Keratinocyte (primary cell): ENCODE results near the gene CSMD2. TPM values are rescaled to one million over a fixed set of nuclear protein-coding genes. Genes with fewer than 3 reads are reported as not detected.

ENCODE experiments used
- DNase-seq: peaks from one replicate; pipeline ENCODE4 v3.0.0-alpha.2; 2011; ENCODE audit warnings: low read depth, missing footprints, low spot score
- FAIRE-seq: peaks from 2 replicates; lab custom pipeline; 2011; peaks lifted over from hg19 to GRCh38; lab: Jason Lieb, UNC
- H2AFZ ChIP-seq: 2 replicates; pipeline ENCODE4 v1.6.0; 2012; ENCODE audit warnings: low read length, control low read depth, inconsistent platforms; ENCODE audit not compliant: control insufficient read depth
- H3K27ac ChIP-seq: 2 replicates; pipeline ENCODE4 v1.5.1; 2011; ENCODE audit warnings: low read length; ENCODE audit not compliant: control insufficient read depth, insufficient read depth
- H3K27me3 ChIP-seq: 3 replicates; pipeline ENCODE4 v1.6.0; 2011; ENCODE audit warnings: low read length; ENCODE audit not compliant: control insufficient read depth, insufficient read depth; ENCODE audit errors: extremely low read depth
- H3K36me3 ChIP-seq, 2 experiments: 2 replicates in 1 of 2; 3 replicates in 1 of 2; pipeline ENCODE4 v1.5.1; 2011; ENCODE audit warnings: low read length in 2 of 2, mild to moderate bottlenecking in 1 of 2; ENCODE audit not compliant: control insufficient read depth in 2 of 2, insufficient read depth in 2 of 2; ENCODE audit errors: extremely low read depth in 1 of 2
- H3K4me1 ChIP-seq: 3 replicates; pipeline ENCODE4 v1.5.1; 2011; ENCODE audit warnings: low read length; ENCODE audit not compliant: control insufficient read depth, insufficient read depth; ENCODE audit errors: extremely low read depth
- H3K4me2 ChIP-seq: 3 replicates; pipeline ENCODE4 v1.6.0; 2011; ENCODE audit warnings: low read depth, low read length; ENCODE audit not compliant: control insufficient read depth, insufficient read depth; ENCODE audit errors: extremely low read depth
- H3K4me3 ChIP-seq, 3 experiments: fragments of 200-600 bp in 1 of 3; sonication (generic) in 1 of 3; 2 replicates in 2 of 3; 3 replicates in 1 of 3; pipeline ENCODE4 v1.5.1; 2011 to 2016; ENCODE audit warnings: low read length in 3 of 3, mild to moderate bottlenecking in 3 of 3, control low read depth in 2 of 3, inconsistent platforms in 1 of 3, low read depth in 1 of 3, mixed read lengths in 1 of 3, mixed run types in 1 of 3, moderate library complexity in 1 of 3; ENCODE audit not compliant: control insufficient read depth in 2 of 3, insufficient read depth in 2 of 3; ENCODE audit errors: extremely low read depth in 1 of 3
- H3K79me2 ChIP-seq: 2 replicates; pipeline ENCODE4 v1.6.0; 2012; ENCODE audit warnings: low read length; ENCODE audit not compliant: control insufficient read depth, insufficient read depth
- H3K9ac ChIP-seq: 3 replicates; pipeline ENCODE4 v1.6.0; 2011; ENCODE audit warnings: low read length; ENCODE audit not compliant: control insufficient read depth, insufficient read depth; ENCODE audit errors: extremely low read depth
- H3K9me1 ChIP-seq: 3 replicates; pipeline ENCODE4 v1.6.0; 2011; ENCODE audit warnings: low read length; ENCODE audit not compliant: control insufficient read depth, insufficient read depth; ENCODE audit errors: extremely low read depth
- H3K9me3 ChIP-seq: 2 replicates; pipeline ENCODE4 v1.5.1; 2012; ENCODE audit warnings: low read depth, low read length; ENCODE audit not compliant: control insufficient read depth
- H4K20me1 ChIP-seq: 3 replicates; pipeline ENCODE4 v1.6.0; 2011; ENCODE audit warnings: low read length; ENCODE audit not compliant: control insufficient read depth, insufficient read depth; ENCODE audit errors: extremely low read depth
- CTCF ChIP-seq, 3 experiments: IDR thresholded peaks in 1 of 3; conservative IDR thresholded peaks in 1 of 3; optimal IDR thresholded peaks in 1 of 3; 2 replicates in 2 of 3; 3 replicates in 1 of 3; pipeline versions ENCODE3 to v1.5.1; 2011; ENCODE audit warnings: low read length in 3 of 3, mild to moderate bottlenecking in 3 of 3, moderate library complexity in 2 of 3, control low read depth in 1 of 3, inconsistent platforms in 1 of 3; ENCODE audit not compliant: insufficient read depth in 2 of 3; ENCODE audit errors: extremely low read depth in 1 of 3
- EZH2 ChIP-seq: IDR thresholded peaks from one replicate; pipeline ENCODE4 v1.6.1; 2012; ENCODE audit warnings: inconsistent platforms, mild to moderate bottlenecking, low read length, moderate library complexity
- dilution Hi-C: fragments of 300-500 bp; cut with MboI; formaldehyde crosslinking; loops from one replicate; pipeline ENCODE4 v1.7.0; 2020; ENCODE audit warnings: low sequenced_read_pairs; ENCODE audit not compliant: extremely low pct_ligation_motif_present
- polyA plus RNA-seq, 5 experiments: library from polyadenylated mRNA; depleted of rRNA in 3 of 5; stranded (reverse) in 3 of 5; stranded (forward) in 1 of 5; unstranded in 1 of 5; fragments of >200 nt; gene quantifications; 1 replicate in 1 of 5; 2 replicates in 3 of 5; 3 replicates in 1 of 5; pipeline versions ENCODE4 v1.2.1 to v1.2.3, GENCODE V29; 2011 to 2012; ENCODE audit warnings: missing spikeins in 2 of 5, low read depth in 1 of 5, low replicate concordance in 1 of 5

Gene CSMD2
- polyA plus RNA-seq, 1 donor (not counting 4 experiments of a cell fraction or from before 2014, with no cell fraction given), result 2.0 TPM

- H3K27ac ChIP-seq, result no peak overlapping the region
- FAIRE-seq (no peak), DNase-seq (no peak)
- H3K9me3 ChIP-seq, result no peaks in the 10 kb centered on the region
- no peaks in the 10 kb centered on the region for H3K79me2 ChIP-seq
- H3K9me1 ChIP-seq, result no peaks in the 10 kb centered on the region
- no peak overlapping the region for H3K9ac ChIP-seq
- no peaks in the 10 kb centered on the region for H3K27me3 ChIP-seq
- H3K4me1 ChIP-seq, result peaks cover 3% of the 10 kb centered on the region
- H2AFZ ChIP-seq, result no peak overlapping the region
- TF ChIP-seq EZH2, result no peak
- no peak for TF ChIP-seq CTCF (optimal IDR thresholded peaks at IDR 0.05 in 1 of 3, IDR thresholded peaks at IDR 0.05 in 1 of 3, conservative IDR thresholded peaks at IDR 0.05 in 1 of 3; ENCODE audit: extremely low read depth in 1 of 3, insufficient read depth in 2 of 3, low read length in 3 of 3)
- H3K4me3 ChIP-seq, result no peak overlapping the region
- no peak overlapping the region for H3K4me2 ChIP-seq
- dilution Hi-C loops, result no loop called here
- no peaks in the 10 kb centered on the region for H4K20me1 ChIP-seq
- no peaks in the 10 kb centered on the region for H3K36me3 ChIP-seq
Observed at GRCh38 chr1:34108269-34108668, 56.8 kb downstream of the CSMD2 start.

- Histone ChIP-seq H3K36me3 (no peaks in the 10 kb centered on the region), H3K9ac (no peak overlapping the region), H3K27ac (no peak overlapping the region), H3K27me3 (no peaks in the 10 kb centered on the region), H3K9me1 (no peaks in the 10 kb centered on the region), H3K4me1 (peaks cover 9% of the 10 kb centered on the region), H3K9me3 (no peaks in the 10 kb centered on the region), H2AFZ (no peak overlapping the region), H3K79me2 (no peaks in the 10 kb centered on the region), H3K4me3 (no peak overlapping the region), H4K20me1 (no peaks in the 10 kb centered on the region), H3K4me2 (no peak overlapping the region)
- peak; percentile 81 for FAIRE-seq
- no peak for TF ChIP-seq EZH2
- TF ChIP-seq CTCF (optimal IDR thresholded peaks at IDR 0.05 in 1 of 3, IDR thresholded peaks at IDR 0.05 in 1 of 3, conservative IDR thresholded peaks at IDR 0.05 in 1 of 3; ENCODE audit: extremely low read depth in 1 of 3, insufficient read depth in 2 of 3, low read length in 3 of 3), result no peak
- dilution Hi-C loops, result no loop called here
- no peak for DNase-seq
Observed at GRCh38 chr1:34101151-34101550, 63.9 kb downstream of the CSMD2 start.
